HEK293T (cell line): ENCODE data around the gene SLC26A4.

Source experiments
- CTCF ChIA-PET: fragments of 350-600 bp; formaldehyde crosslinking; extraction: SDS; loops from one replicate; lab custom pipeline; 2021; ENCODE audit warnings: antibody characterized with exemption, inconsistent platforms; lab: Yijun Ruan, JAX
- POLR2A ChIA-PET: fragments of 350-600 bp; formaldehyde crosslinking; extraction: SDS; loops from one replicate; lab custom pipeline; 2020; ENCODE audit warnings: antibody characterized with exemption, inconsistent platforms; lab: Yijun Ruan, JAX
- DNase-seq: peaks from one replicate; pipeline ENCODE4 v3.0.0; 2012; ENCODE audit warnings: mixed read lengths; ENCODE audit errors: extremely low spot score
- ARNT ChIP-seq: fragments of 450-650 bp; IDR thresholded peaks from 2 replicates; pipeline ENCODE4 v1.6.1; 2017; ENCODE audit warnings: mild to moderate bottlenecking
- BHLHE40 ChIP-seq: fragments of 450-650 bp; IDR thresholded peaks from 2 replicates; pipeline ENCODE4 v1.6.1; 2016; ENCODE audit warnings: mild to moderate bottlenecking, moderate library complexity, borderline replicate concordance
- CTBP1 ChIP-seq: fragments of 450-650 bp; IDR thresholded peaks from 2 replicates; pipeline ENCODE4 v1.6.1; 2016; ENCODE audit warnings: borderline replicate concordance
- ELF4 ChIP-seq: fragments of 450-650 bp; IDR thresholded peaks from 2 replicates; pipeline ENCODE4 v1.6.1; 2017; ENCODE audit warnings: antibody characterized with exemption
- FOXA1 ChIP-seq: fragments of 450-650 bp; IDR thresholded peaks from 2 replicates; pipeline ENCODE4 v1.6.1; 2016; ENCODE audit warnings: mild to moderate bottlenecking
- FOXK2 ChIP-seq: fragments of 450-650 bp; IDR thresholded peaks from 2 replicates; pipeline ENCODE4 v1.6.1; 2016; ENCODE audit warnings: mild to moderate bottlenecking
- FOXM1 ChIP-seq: fragments of 450-650 bp; IDR thresholded peaks from 2 replicates; pipeline ENCODE4 v1.6.1; 2017; ENCODE audit warnings: mild to moderate bottlenecking, borderline replicate concordance
- HDGF ChIP-seq: fragments of 450-650 bp; IDR thresholded peaks from 2 replicates; pipeline ENCODE4 v1.6.1; 2017; ENCODE audit warnings: antibody characterized with exemption, borderline replicate concordance
- L3MBTL2 ChIP-seq: fragments of 450-650 bp; conservative IDR thresholded peaks from 2 replicates; pipeline ENCODE4 v1.6.1; 2016; ENCODE audit warnings: mild to moderate bottlenecking
- LEF1 ChIP-seq: fragments of 450-650 bp; IDR thresholded peaks from 2 replicates; pipeline ENCODE4 v1.6.1; 2017; ENCODE audit warnings: mild to moderate bottlenecking, borderline replicate concordance
- NFRKB ChIP-seq: fragments of 450-650 bp; IDR thresholded peaks from 2 replicates; pipeline ENCODE4 v1.6.1; 2016; ENCODE audit warnings: mild to moderate bottlenecking, moderate library complexity
- PKNOX1 ChIP-seq: fragments of 450-650 bp; IDR thresholded peaks from 2 replicates; pipeline ENCODE4 v1.6.1; 2016
- SP1 ChIP-seq: fragments of 450-650 bp; IDR thresholded peaks from 2 replicates; pipeline ENCODE4 v1.6.1; 2017
- SUZ12 ChIP-seq: fragments of 450-650 bp; IDR thresholded peaks from 2 replicates; pipeline ENCODE4 v1.6.1; 2016; ENCODE audit warnings: mild to moderate bottlenecking
- TARDBP ChIP-seq: fragments of 450-650 bp; IDR thresholded peaks from 2 replicates; pipeline ENCODE4 v1.6.1; 2016
- ZNF384 ChIP-seq: fragments of 450-650 bp; IDR thresholded peaks from 2 replicates; pipeline ENCODE4 v1.6.1; 2016

SLC26A4 gene

GRCh38 chr7:107682886-107683285 lies 22.3 kb downstream of the SLC26A4 start:
- no peak for DNase-seq
- CTCF ChIA-PET = interaction anchor here (0.6 kb wide), 1 partner anchor 385 kb away, joined by 3 read pairs; no protein-coding TSS in a partner anchor
- POLR2A ChIA-PET = no interaction called here
- TF ChIP-seq ARNT = no peak
- no peak for TF ChIP-seq HDGF
- no peak for TF ChIP-seq TARDBP
- no peak for TF ChIP-seq SP1
- no peak for TF ChIP-seq LEF1
- no peak for TF ChIP-seq L3MBTL2
- TF ChIP-seq FOXK2 = no peak
- TF ChIP-seq FOXM1 = no peak
- no peak for TF ChIP-seq ELF4
- no peak for TF ChIP-seq BHLHE40

DNA sequence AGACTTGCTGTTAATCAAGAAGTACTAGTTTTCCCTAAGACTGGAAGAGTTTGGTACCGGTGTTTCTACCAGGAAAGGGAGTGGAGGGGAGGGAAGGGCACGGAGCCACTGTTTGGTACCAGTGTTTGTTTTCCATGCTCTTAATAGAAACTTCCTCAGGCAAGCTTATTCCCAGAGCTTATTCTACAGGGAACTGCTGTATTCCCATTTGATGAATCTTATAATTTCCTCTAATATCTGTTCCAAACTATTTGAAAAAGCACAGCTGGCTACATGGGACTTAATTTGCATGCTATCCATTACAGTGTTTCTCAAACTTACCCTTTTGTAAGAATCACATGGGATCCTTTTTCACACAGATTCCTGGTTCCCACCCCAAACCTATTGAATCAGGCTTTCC lies 23.7 kb downstream of the SLC26A4 start:
- no peak for DNase-seq
- POLR2A ChIA-PET = no interaction called here
- TF ChIP-seq FOXA1 = no peak
- TF ChIP-seq FOXK2 = no peak
- no peak for TF ChIP-seq L3MBTL2
- no peak for TF ChIP-seq PKNOX1
- no peak for TF ChIP-seq TARDBP
- TF ChIP-seq SUZ12 = no peak
- CTCF ChIA-PET = no interaction called here

GRCh38 chr7:107684947-107685463 lies 24.4 kb downstream of the SLC26A4 start:
- CTCF ChIA-PET = no interaction called here
- TF ChIP-seq FOXM1 = no peak
- TF ChIP-seq NFRKB = no peak
- no peak for TF ChIP-seq TARDBP
- no peak for TF ChIP-seq FOXK2
- TF ChIP-seq BHLHE40 = no peak
- no peak for TF ChIP-seq SUZ12
- no peak for TF ChIP-seq CTBP1
- no peak for TF ChIP-seq SP1
- no peak for TF ChIP-seq FOXA1
- no peak for TF ChIP-seq ARNT
- TF ChIP-seq PKNOX1 = no peak
- no peak for TF ChIP-seq L3MBTL2
- TF ChIP-seq ZNF384 = no peak
- no peak for TF ChIP-seq HDGF
- no peak for TF ChIP-seq LEF1
- TF ChIP-seq ELF4 = no peak
- no peak for DNase-seq
- POLR2A ChIA-PET = no interaction called here

DNA sequence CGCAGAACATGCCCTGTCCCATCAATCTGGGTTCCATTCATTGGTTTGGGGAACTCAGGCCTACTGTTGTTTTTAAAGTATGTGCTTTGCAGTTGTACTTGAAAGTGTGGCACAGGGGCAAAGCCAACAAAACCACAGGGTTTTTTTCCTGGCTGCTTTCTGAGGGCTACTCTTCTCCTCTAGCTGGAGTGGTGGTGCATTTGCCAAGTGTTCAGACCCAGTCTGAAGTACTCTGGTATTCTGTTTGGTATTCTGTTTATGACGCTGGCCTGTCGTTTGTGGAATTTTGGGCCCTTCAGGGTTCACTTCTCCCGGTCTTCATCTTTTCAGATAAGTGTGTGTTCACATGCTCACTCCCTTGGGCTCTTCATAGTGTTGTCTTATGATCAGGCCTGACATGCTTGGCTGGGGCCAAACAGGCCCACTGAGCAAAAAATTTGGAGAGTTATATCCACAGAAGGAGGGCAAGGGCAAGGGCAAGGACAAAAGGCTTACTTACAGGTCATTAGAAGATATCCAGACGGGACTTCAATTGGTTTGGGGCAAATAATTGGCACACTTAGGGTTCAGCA lies 26.3 kb downstream of the SLC26A4 start:
- ChIA-PET POLR2A (no interaction called here), CTCF (no interaction called here)
- no peak for DNase-seq
- TF ChIP-seq CTBP1 (no peak), SP1 (no peak), FOXA1 (no peak), ZNF384 (no peak), NFRKB (no peak), L3MBTL2 (no peak)

- POLR2A ChIA-PET = no interaction called here
- DNase-seq = no peak
- TF ChIP-seq NFRKB (no peak), FOXM1 (no peak), FOXA1 (no peak), PKNOX1 (no peak), TARDBP (no peak), HDGF (no peak), L3MBTL2 (no peak), ARNT (no peak), FOXK2 (no peak), CTBP1 (no peak), SUZ12 (no peak)
- CTCF ChIA-PET = no interaction called here
Observed at GRCh38 chr7:107687656-107688055, 27.0 kb downstream of the SLC26A4 start.

GRCh38 chr7:107689553-107689952 lies 28.9 kb downstream of the SLC26A4 start:
- ChIA-PET POLR2A (interaction anchor here (1.6 kb wide), 1 partner anchor 126 kb away, joined by 3 read pairs; the partner anchor contains the start of genes COG5 and DUS4L), CTCF (interaction anchor here (0.6 kb wide), 1 partner anchor 188 kb away, joined by 3 read pairs; no protein-coding TSS in a partner anchor)
- TF ChIP-seq FOXA1 (no peak), L3MBTL2 (no peak), FOXK2 (no peak), ELF4 (no peak), LEF1 (no peak), ZNF384 (no peak), TARDBP (no peak), SUZ12 (no peak), PKNOX1 (no peak), FOXM1 (no peak), HDGF (no peak), NFRKB (no peak), ARNT (no peak), CTBP1 (no peak), BHLHE40 (no peak)
- DNase-seq = no peak
